ENCODE data around the gene PCDHGA1. TPM values are rescaled to one million over a fixed set of nuclear protein-coding genes. Genes with fewer than 3 reads are reported as not detected.
"Not testable (repeated sequence)": the region's sequence is repeated elsewhere in the genome, so short reads cannot be mapped to it uniquely, and the experiment has no call there.

PCDHGA1 gene
- total and polyA plus RNA-seq, 2 of the 4 experiments (the other 2 are of a cell fraction) = 0.90 to 0.92 TPM

- H3K27me3 ChIP-seq (ENCODE audit: control insufficient read depth, insufficient read depth, low read length); H3K4me1 ChIP-seq (ENCODE audit: control insufficient read depth, insufficient read depth, low read length); H2BK5ac ChIP-seq (ENCODE audit: low read depth, low read length, poor library complexity, severe bottlenecking); DNase-seq; H3K4me3 ChIP-seq (ENCODE audit: insufficient read depth, low read depth, low read length); H3K14ac ChIP-seq (replicated peaks; ENCODE audit: low read depth, low read length); H3K18ac ChIP-seq (ENCODE audit: low read depth, low read length); POLR2A ChIA-PET (ENCODE audit: unreplicated experiment); H3K79me1 ChIP-seq (ENCODE audit: low read depth in 1 of 2, low read length in 2 of 2); H2AK5ac ChIP-seq (ENCODE audit: low read depth, low read length); H4K20me1 ChIP-seq (ENCODE audit: insufficient read depth, low read length); H3K4ac ChIP-seq (ENCODE audit: low read depth, low read length); ATAC-seq (ENCODE audit: low read depth); H3K9me1 ChIP-seq (ENCODE audit: insufficient read depth, low read length); H3K4me2 ChIP-seq (ENCODE audit: low read depth, low read length); intact Hi-C loops (cut with micrococcal nuclease); BruUV-seq (replicated peaks); H2BK120ac ChIP-seq (ENCODE audit: low read depth, low read length); H3K36me3 ChIP-seq (ENCODE audit: control insufficient read depth, insufficient read depth, low read length); H4K5ac ChIP-seq (ENCODE audit: low read depth, low read length); H2AFZ ChIP-seq (replicated peaks; ENCODE audit: low read length, poor library complexity); H3K56ac ChIP-seq (ENCODE audit: extremely low read depth, insufficient read depth, low read length); H4K91ac ChIP-seq (ENCODE audit: insufficient read depth, low read depth, low read length); H3K9ac ChIP-seq (ENCODE audit: low read depth, low read length); dilution Hi-C loops (cut with HindIII; ENCODE audit: low sequenced_read_pairs, unreplicated experiment); H2AK9ac ChIP-seq (replicated peaks; ENCODE audit: low read depth, low read length, poor library complexity); H3K23ac ChIP-seq (ENCODE audit: low read depth, low read length); in situ Hi-C loops (cut with MboI; ENCODE audit: low sequenced_read_pairs); H2BK20ac ChIP-seq (ENCODE audit: low read depth, low read length); CTCF ChIA-PET; H3K27ac ChIP-seq (ENCODE audit: insufficient read depth, low read length); H4K8ac ChIP-seq (ENCODE audit: low read depth in 2 of 2, low read length in 2 of 2); H2BK15ac ChIP-seq (ENCODE audit: low read depth, low read length): not testable (repeated sequence)
- 73% methylated on average over 8 of the region's 45 CpGs; no CpG with 5 or more reads in 1 of the 2 experiments for WGBS, 2 experiments (ENCODE audit: extremely low coverage in 2 of 2, insufficient read length in 1 of 2)
- H3K9me3 ChIP-seq (ENCODE audit: control insufficient read depth, insufficient read depth, low read length) = peaks cover 46% of the 10 kb centered on the region
Measured at GRCh38 chr5:141340781-141341354, 10.6 kb downstream of the PCDHGA1 start.
